PC-9 (cell line): Measurements from ENCODE around the gene SLC25A51. TPM values are rescaled to one million over a fixed set of nuclear protein-coding genes. Genes with fewer than 3 reads are reported as not detected.

Experiments used
- BruUV-seq: library from RNA; stranded (reverse); fragments of 400-500 nt; replicated peaks from 2 replicates; lab custom pipeline; 2021; lab: Mats Ljungman, UMichigan
- CTCF ChIA-PET: fragments of 300-600 bp; sonication (Branson Sonifier 250); formaldehyde crosslinking; loops from one replicate; lab custom pipeline; 2022; ENCODE audit warnings: antibody characterized with exemption; lab: Charles Lee
- POLR2A ChIA-PET: fragments of 300-600 bp; sonication (Branson Sonifier 250); formaldehyde crosslinking; loops from one replicate; lab custom pipeline; 2022; ENCODE audit warnings: antibody characterized with exemption; ENCODE audit not compliant: unreplicated experiment; lab: Charles Lee
- DNase-seq, 2 experiments: peaks; one replicate each; pipeline versions ENCODE4 v3.0.0 to v3.0.0-alpha.2; 2015 to 2022; ENCODE audit warnings: mixed read lengths in 1 of 2
- H2AFZ ChIP-seq: fragments of 200-600 bp; sonication (generic); 2 replicates; pipeline ENCODE4 v1.8.1; 2017; ENCODE audit warnings: antibody characterized with exemption
- H3F3A ChIP-seq: fragments of 200-600 bp; sonication (generic); 2 replicates; pipeline ENCODE4 v1.8.1; 2017; ENCODE audit warnings: antibody characterized with exemption, mild to moderate bottlenecking, low read depth; ENCODE audit not compliant: insufficient read depth
- H3K27ac ChIP-seq: fragments of 200-600 bp; sonication (generic); 2 replicates; pipeline ENCODE4 v1.6.1; 2016; ENCODE audit warnings: mixed run types
- H3K27me3 ChIP-seq: fragments of 200-600 bp; sonication (generic); 2 replicates; pipeline ENCODE4 v1.6.1; 2016; ENCODE audit warnings: low read depth, mixed run types; ENCODE audit not compliant: insufficient read depth
- H3K36me3 ChIP-seq: fragments of 200-600 bp; sonication (generic); 2 replicates; pipeline ENCODE4 v1.6.1; 2016; ENCODE audit warnings: low read depth, mixed run types
- H3K4me1 ChIP-seq: fragments of 200-600 bp; sonication (generic); replicated peaks from 2 replicates; pipeline ENCODE4 v1.6.1; 2016; ENCODE audit warnings: mixed run types; ENCODE audit not compliant: insufficient read depth
- H3K4me2 ChIP-seq: fragments of 200-600 bp; sonication (generic); 2 replicates; pipeline ENCODE4 v1.6.1; 2017; ENCODE audit warnings: mixed run types
- H3K4me3 ChIP-seq: fragments of 200-600 bp; sonication (generic); 2 replicates; pipeline ENCODE4 v1.6.1; 2016; ENCODE audit warnings: mixed run types
- H3K79me2 ChIP-seq: fragments of 200-600 bp; sonication (generic); 2 replicates; pipeline ENCODE4 v1.6.1; 2017; ENCODE audit warnings: low read depth, mixed run types
- H3K9me2 ChIP-seq: fragments of 200-600 bp; sonication (generic); 2 replicates; pipeline ENCODE4 v1.8.1; 2017; ENCODE audit warnings: mild to moderate bottlenecking; ENCODE audit not compliant: insufficient read depth
- H3K9me3 ChIP-seq: fragments of 200-600 bp; sonication (generic); 2 replicates; pipeline ENCODE4 v1.8.1; 2016; ENCODE audit warnings: low read depth; ENCODE audit not compliant: insufficient read depth
- H4K20me1 ChIP-seq: fragments of 200-600 bp; sonication (generic); 2 replicates; pipeline ENCODE4 v1.8.1; 2017; ENCODE audit not compliant: insufficient read depth
- CTCF ChIP-seq: fragments of 200-600 bp; sonication (generic); conservative IDR thresholded peaks from 2 replicates; pipeline ENCODE4 v1.6.1; 2017; ENCODE audit warnings: mixed run types, antibody characterized with exemption, mild to moderate bottlenecking, moderate library complexity
- EZH2 ChIP-seq: fragments of 200-600 bp; sonication (generic); IDR thresholded peaks from 2 replicates; pipeline ENCODE4 v1.8.0; 2017; ENCODE audit warnings: antibody characterized with exemption, low read depth
- intact Hi-C: fragments of 100-400 bp; cut with micrococcal nuclease; formaldehyde crosslinking; loops from one replicate; pipeline ENCODE4 v1.10.0; 2022; ENCODE audit not compliant: unreplicated experiment
- total RNA-seq: library from RNA; stranded (reverse); gene quantifications from 2 replicates; pipeline ENCODE4 v1.2.3, GENCODE V29; 2021

The SLC25A51 gene
- total RNA-seq, 1 experiment from 2014 or later: 14.9 TPM

- Histone ChIP-seq H3K4me1 (no peaks in the 10 kb centered on the region), H3K27me3 (no peaks in the 10 kb centered on the region), H3K9me2 (no peaks in the 10 kb centered on the region), H3K27ac (no peak overlapping the region), H4K20me1 (no peaks in the 10 kb centered on the region), H3K4me3 (no peak overlapping the region), H3F3A (no peaks in the 10 kb centered on the region), H3K36me3 (no peaks in the 10 kb centered on the region), H3K79me2 (no peaks in the 10 kb centered on the region), H2AFZ (no peak overlapping the region), H3K4me2 (no peak overlapping the region), H3K9me3 (no peaks in the 10 kb centered on the region)
- DNase-seq: no peak
- intact Hi-C loops: no loop called here
- no TSS peak for BruUV-seq
- ChIA-PET CTCF (no interaction called here), POLR2A (no interaction called here)
- TF ChIP-seq CTCF (no peak), EZH2 (no peak)
These were observed 33.1 kb downstream of the SLC25A51 start for GRCh38 chr9:37870799-37871176.

- Histone ChIP-seq H3K36me3 (no peaks in the 10 kb centered on the region), H3F3A (no peaks in the 10 kb centered on the region), H2AFZ (no peak overlapping the region), H4K20me1 (no peaks in the 10 kb centered on the region), H3K4me2 (no peak overlapping the region), H3K4me1 (no peaks in the 10 kb centered on the region), H3K9me2 (no peaks in the 10 kb centered on the region), H3K9me3 (no peaks in the 10 kb centered on the region), H3K27ac (no peak overlapping the region), H3K79me2 (no peaks in the 10 kb centered on the region), H3K4me3 (no peak overlapping the region), H3K27me3 (no peaks in the 10 kb centered on the region)
- ChIA-PET POLR2A (no interaction called here), CTCF (no interaction called here)
- DNase-seq: no peak
- TF ChIP-seq CTCF (no peak), EZH2 (no peak)
- BruUV-seq: no TSS peak
- intact Hi-C loops: no loop called here
These were observed 33.7 kb downstream of the SLC25A51 start for GRCh38 chr9:37870081-37870798.

DNA sequence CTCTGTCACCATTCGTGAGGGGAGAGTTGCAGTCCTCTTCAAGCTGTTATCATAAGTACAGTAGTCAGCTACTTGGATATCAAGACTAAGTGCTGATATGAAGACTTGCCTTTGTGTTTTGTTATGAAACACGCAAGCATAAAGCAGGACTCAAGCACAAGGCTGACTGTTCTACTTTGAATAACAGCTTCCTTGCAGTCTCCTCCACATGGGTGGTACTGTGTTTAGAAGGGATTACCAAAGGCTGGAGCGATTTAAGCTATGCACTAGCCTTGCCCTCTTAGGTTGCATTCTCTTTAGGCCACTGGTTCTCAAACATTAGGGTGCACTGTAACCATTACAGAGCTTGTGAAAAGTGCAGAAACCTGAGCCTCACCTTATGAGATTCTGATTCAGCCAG is 41.4 kb downstream of the SLC25A51 start:
- intact Hi-C loops: no loop called here
- H3K36me3 ChIP-seq: peaks cover 5% of the 10 kb centered on the region; the same call in 1 of the 2 replicates
- CTCF ChIA-PET: no interaction called here

More for the DNA sequence above, 41.4 kb downstream of the SLC25A51 start:
- Histone ChIP-seq H4K20me1 (no peaks in the 10 kb centered on the region), H3K4me2 (no peak overlapping the region), H3K9me3 (no peaks in the 10 kb centered on the region), H3K4me3 (no peak overlapping the region), H3K4me1 (no peaks in the 10 kb centered on the region), H3K27me3 (no peaks in the 10 kb centered on the region), H3K9me2 (no peaks in the 10 kb centered on the region), H3F3A (no peaks in the 10 kb centered on the region), H2AFZ (no peak overlapping the region), H3K79me2 (no peaks in the 10 kb centered on the region), H3K27ac (no peak overlapping the region)
- no peak for DNase-seq
- BruUV-seq: no TSS peak
- POLR2A ChIA-PET: no interaction called here
- TF ChIP-seq EZH2 (no peak), CTCF (no peak)
